ENCODE results near the gene TF. TPM values are rescaled to one million over a fixed set of nuclear protein-coding genes. Genes with fewer than 3 reads are reported as not detected.
A peak's percentile ranks its signal among the peaks of the same experiment; 100 is the strongest.

The TF gene
- total RNA-seq, result 0.11 and 0.33 TPM in 2 replicates
- polyA plus RNA-seq, result 1.4 and 3.0 TPM in 2 replicates

DNA sequence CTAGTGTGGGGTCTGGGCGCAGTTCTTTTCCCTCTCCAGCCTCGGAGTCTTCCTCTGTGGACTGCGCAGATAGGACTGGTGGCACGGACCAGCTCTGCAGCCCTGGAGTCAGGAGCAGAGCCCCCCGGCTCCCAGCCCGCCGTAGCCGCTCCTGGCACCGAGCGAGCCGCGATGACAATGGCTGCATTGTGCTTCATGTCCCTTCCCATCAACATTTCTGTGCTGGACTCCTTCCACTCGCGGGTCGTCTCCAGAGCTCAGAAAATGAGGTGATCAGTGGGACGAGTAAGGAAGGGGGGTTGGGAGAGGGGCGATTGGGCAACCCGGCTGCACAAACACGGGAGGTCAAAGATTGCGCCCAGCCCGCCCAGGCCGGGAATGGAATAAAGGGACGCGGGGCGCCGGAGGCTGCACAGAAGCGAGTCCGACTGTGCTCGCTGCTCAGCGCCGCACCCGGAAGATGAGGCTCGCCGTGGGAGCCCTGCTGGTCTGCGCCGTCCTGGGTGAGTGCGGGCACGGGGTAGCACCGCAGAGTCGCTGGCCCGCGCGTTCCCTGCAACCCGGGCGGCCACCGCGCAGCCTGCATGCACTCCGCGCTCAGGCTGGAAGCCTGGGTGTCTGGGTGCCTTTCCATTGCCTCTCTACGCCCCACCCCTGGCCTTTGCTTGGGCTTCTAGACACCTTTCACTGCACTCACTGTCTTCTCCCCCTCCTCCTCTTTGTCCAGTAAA, at the start of gene TF:
Gene TF (plus strand): TSS at position 413 of the 731 bp plus-strand sequence. CDS start 48 bp downstream, at position 461.
- Histone ChIP-seq H3K9me3 (ENCODE audit: low read depth) (no peaks in the 10 kb centered on the region), H3K36me3 (no peaks in the 10 kb centered on the region), H3K27ac (no peak within 1 kb of the TSS), H3K4me3 (no peak within 1 kb of the TSS), H3K27me3 (peaks cover 52% of the 10 kb centered on the region), H3K4me1 (ENCODE audit: low read depth) (no peaks in the 10 kb centered on the region)
- DNase-seq (ENCODE audit: low read depth in 1 of 2, low spot score in 1 of 2), result peak in 1 of 2 donors; percentile 27
- TF ChIP-seq, protein P1, sequence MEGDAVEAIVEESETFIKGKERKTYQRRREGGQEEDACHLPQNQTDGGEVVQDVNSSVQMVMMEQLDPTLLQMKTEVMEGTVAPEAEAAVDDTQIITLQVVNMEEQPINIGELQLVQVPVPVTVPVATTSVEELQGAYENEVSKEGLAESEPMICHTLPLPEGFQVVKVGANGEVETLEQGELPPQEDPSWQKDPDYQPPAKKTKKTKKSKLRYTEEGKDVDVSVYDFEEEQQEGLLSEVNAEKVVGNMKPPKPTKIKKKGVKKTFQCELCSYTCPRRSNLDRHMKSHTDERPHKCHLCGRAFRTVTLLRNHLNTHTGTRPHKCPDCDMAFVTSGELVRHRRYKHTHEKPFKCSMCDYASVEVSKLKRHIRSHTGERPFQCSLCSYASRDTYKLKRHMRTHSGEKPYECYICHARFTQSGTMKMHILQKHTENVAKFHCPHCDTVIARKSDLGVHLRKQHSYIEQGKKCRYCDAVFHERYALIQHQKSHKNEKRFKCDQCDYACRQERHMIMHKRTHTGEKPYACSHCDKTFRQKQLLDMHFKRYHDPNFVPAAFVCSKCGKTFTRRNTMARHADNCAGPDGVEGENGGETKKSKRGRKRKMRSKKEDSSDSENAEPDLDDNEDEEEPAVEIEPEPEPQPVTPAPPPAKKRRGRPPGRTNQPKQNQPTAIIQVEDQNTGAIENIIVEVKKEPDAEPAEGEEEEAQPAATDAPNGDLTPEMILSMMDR (IDR thresholded peaks at IDR 0.05; ENCODE audit: low read depth, low read length), result no peak

DNA sequence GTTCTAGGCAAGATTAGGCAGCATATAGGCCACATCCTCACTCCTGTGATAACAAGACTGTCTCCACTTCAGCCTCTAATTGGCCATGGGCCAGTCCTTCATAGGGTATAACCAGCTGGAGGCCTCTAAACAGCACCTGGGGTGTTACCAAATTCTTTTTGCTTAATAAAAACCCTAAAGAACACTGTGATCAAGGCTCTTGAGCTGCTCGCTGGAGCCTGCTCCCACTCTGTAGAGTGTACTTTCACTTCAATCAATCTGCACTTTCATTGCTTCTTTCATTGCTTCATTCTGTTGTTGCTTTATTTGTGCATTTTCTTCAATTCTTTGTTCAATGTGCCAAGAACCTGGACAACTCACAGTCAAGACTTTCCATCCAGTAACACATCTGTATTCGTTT, 48.2 kb upstream of the TF start:
- H3K4me1 ChIP-seq (ENCODE audit: low read depth), result no peaks in the 10 kb centered on the region
- TF ChIP-seq, protein P1 (IDR thresholded peaks at IDR 0.05; ENCODE audit: low read depth, low read length), result no peak
- H3K4me3 ChIP-seq, result no peak overlapping the region
- no peak overlapping the region for H3K27ac ChIP-seq
- no peak for DNase-seq (ENCODE audit: low read depth in 1 of 2, low spot score in 1 of 2)
- H3K36me3 ChIP-seq, result no peaks in the 10 kb centered on the region
- H3K9me3 ChIP-seq (ENCODE audit: low read depth), result no peaks in the 10 kb centered on the region
- H3K27me3 ChIP-seq, result no peaks in the 10 kb centered on the region

DNA sequence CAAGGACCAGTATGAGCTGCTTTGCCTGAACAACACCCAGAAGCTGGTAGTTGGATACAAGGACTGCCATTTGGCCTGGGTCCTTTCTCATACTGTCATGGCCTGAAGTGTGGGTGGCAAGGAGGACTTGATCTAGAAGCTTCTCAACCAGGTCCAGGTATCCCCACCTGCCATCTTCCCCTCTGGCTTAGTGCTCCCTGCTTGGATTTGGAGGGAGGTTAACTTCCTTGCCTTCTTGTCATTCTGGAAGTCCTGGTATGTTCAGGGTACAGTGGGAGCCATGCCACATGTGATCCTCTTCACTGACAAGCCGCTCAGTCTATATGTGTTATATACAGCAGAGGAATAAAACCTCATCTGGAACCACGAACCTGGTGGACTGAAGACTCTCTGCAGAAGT, 46.7 kb upstream of the TF start:
- Histone ChIP-seq H3K4me3 (no peak overlapping the region), H3K27ac (no peak overlapping the region), H3K36me3 (no peaks in the 10 kb centered on the region), H3K4me1 (ENCODE audit: low read depth) (no peaks in the 10 kb centered on the region), H3K27me3 (no peaks in the 10 kb centered on the region), H3K9me3 (ENCODE audit: low read depth) (no peaks in the 10 kb centered on the region)
- TF ChIP-seq, protein P1 (IDR thresholded peaks at IDR 0.05; ENCODE audit: low read depth, low read length), result no peak
- DNase-seq (ENCODE audit: low read depth in 1 of 2, low spot score in 1 of 2), result no peak

DNA sequence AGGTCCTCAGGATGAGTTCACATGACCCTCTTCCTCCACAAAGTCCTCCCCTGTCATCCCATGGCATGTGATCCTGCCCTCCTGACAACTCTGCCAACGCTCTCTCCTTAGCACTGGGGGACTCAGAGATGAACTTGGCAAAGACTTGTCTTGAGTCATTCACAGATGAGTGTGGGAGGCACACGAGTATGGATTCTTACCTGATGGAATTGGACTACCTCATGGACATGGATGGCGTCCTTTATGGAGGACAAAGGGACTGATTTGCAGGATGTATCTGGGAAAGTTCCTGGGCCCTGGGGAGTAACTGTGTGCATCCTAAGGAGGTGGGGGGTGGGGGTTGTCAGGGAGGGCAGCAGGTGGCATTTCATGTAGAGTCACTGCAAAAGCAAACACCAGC, 46.3 kb upstream of the TF start:
- no peak overlapping the region for H3K4me3 ChIP-seq
- no peaks in the 10 kb centered on the region for H3K36me3 ChIP-seq

DNA sequence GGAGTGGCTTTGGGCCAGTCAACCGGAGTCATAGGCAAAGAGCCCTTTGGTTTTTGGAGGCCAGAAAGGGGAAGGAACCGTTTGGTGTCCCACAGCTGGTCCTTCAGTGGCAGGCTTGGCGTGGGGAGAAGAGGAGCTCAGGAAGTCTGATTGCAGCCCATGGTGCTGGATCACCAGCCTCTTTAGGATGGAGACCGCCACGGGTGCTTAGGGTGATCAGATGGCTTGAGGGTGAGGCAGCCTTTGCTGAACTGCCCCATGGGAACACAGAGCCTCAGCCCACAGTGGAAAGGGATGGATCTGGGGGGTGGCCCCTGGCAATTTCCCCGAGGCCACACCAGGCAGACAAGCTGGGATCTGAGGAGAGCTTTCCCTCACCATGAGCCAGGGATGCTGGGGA, 45.8 kb upstream of the TF start:
- no peaks in the 10 kb centered on the region for H3K36me3 ChIP-seq
- TF ChIP-seq, protein P1 (IDR thresholded peaks at IDR 0.05; ENCODE audit: low read depth, low read length), result no peak

More for the DNA sequence above, 46.3 kb upstream of the TF start:
- H3K9me3 ChIP-seq (ENCODE audit: low read depth), result no peaks in the 10 kb centered on the region
- no peaks in the 10 kb centered on the region for H3K4me1 ChIP-seq (ENCODE audit: low read depth)
- no peak for DNase-seq (ENCODE audit: low read depth in 1 of 2, low spot score in 1 of 2)
- H3K27ac ChIP-seq, result no peak overlapping the region
- TF ChIP-seq, protein P1 (IDR thresholded peaks at IDR 0.05; ENCODE audit: low read depth, low read length), result no peak
- H3K27me3 ChIP-seq, result no peaks in the 10 kb centered on the region

More for the DNA sequence above, 45.8 kb upstream of the TF start:
- DNase-seq (ENCODE audit: low read depth in 1 of 2, low spot score in 1 of 2), result no peak
- Histone ChIP-seq H3K27me3 (peaks cover 3% of the 10 kb centered on the region), H3K4me3 (no peak overlapping the region), H3K4me1 (ENCODE audit: low read depth) (no peaks in the 10 kb centered on the region), H3K9me3 (ENCODE audit: low read depth) (no peaks in the 10 kb centered on the region), H3K27ac (no peak overlapping the region)
